Endothelial cell of umbilical vein (primary cell): Measurements from ENCODE around the gene TXK. TPM values are rescaled to one million over a fixed set of nuclear protein-coding genes. Genes with fewer than 3 reads are reported as not detected.

Source experiments
- BruUV-seq: library from RNA; stranded (reverse); fragments of 400-500 nt; replicated peaks from 2 replicates; lab custom pipeline; 2021; lab: Mats Ljungman, UMichigan
- CTCF ChIA-PET: fragments of 300-600, 350-600 bp; sonication (Branson Sonifier 250); formaldehyde crosslinking; loops from one replicate; lab custom pipeline; 2021; ENCODE audit warnings: antibody characterized with exemption, inconsistent platforms; lab: Charles Lee
- POLR2A ChIA-PET: fragments of 300-600, 350-600 bp; sonication (Branson Sonifier 250); formaldehyde crosslinking; loops from one replicate; lab custom pipeline; 2021; ENCODE audit warnings: antibody characterized with exemption, inconsistent platforms; lab: Charles Lee
- DNase-seq: peaks from one replicate; pipeline ENCODE4 v3.0.0-alpha.2; 2011; ENCODE audit warnings: low read depth, low spot score
- FAIRE-seq: peaks from 2 replicates; lab custom pipeline; 2011; peaks lifted over from hg19 to GRCh38; lab: Jason Lieb, UNC
- H2AFZ ChIP-seq: 2 replicates; pipeline ENCODE4 v1.6.0; 2012; ENCODE audit warnings: low read depth, low read length, control low read depth, inconsistent platforms
- H3K27ac ChIP-seq: 2 replicates; pipeline ENCODE4 v1.5.1; 2011; ENCODE audit warnings: low read depth, mild to moderate bottlenecking, control low read depth, low read length, moderate library complexity; ENCODE audit not compliant: insufficient read depth
- H3K27me3 ChIP-seq, 2 experiments: 2 replicates each; pipeline versions ENCODE4 v1.6.0 to v1.6.1; 2011; ENCODE audit warnings: low read length in 2 of 2, mixed read lengths in 1 of 2; ENCODE audit not compliant: control insufficient read depth in 2 of 2, insufficient read depth in 2 of 2
- H3K36me3 ChIP-seq, 2 experiments: 2 replicates in 1 of 2; 3 replicates in 1 of 2; pipeline ENCODE4 v1.5.1; 2011; ENCODE audit warnings: low read length in 2 of 2, mild to moderate bottlenecking in 1 of 2, moderate library complexity in 1 of 2; ENCODE audit not compliant: control insufficient read depth in 2 of 2, insufficient read depth in 2 of 2; ENCODE audit errors: extremely low read depth in 1 of 2
- H3K4me1 ChIP-seq: 3 replicates; pipeline ENCODE4 v1.5.1; 2011; ENCODE audit warnings: mild to moderate bottlenecking, low read length; ENCODE audit not compliant: control insufficient read depth, insufficient read depth; ENCODE audit errors: extremely low read depth
- H3K4me2 ChIP-seq: 2 replicates; pipeline ENCODE4 v1.6.1; 2011; ENCODE audit warnings: low read length, control low read depth, mixed read lengths; ENCODE audit not compliant: insufficient read depth
- H3K4me3 ChIP-seq, 3 experiments: fragments of 200-600 bp in 1 of 3; sonication (generic), shearing (Covaris generic) in 1 of 3; replicated peaks in 1 of 3; 2 replicates each; pipeline ENCODE4 v1.5.1; 2011 to 2016; ENCODE audit warnings: control low read depth in 3 of 3, low read length in 3 of 3, mild to moderate bottlenecking in 2 of 3, inconsistent platforms in 1 of 3, low read depth in 1 of 3, moderate library complexity in 1 of 3; ENCODE audit not compliant: insufficient read depth in 1 of 3
- H3K79me2 ChIP-seq: 2 replicates; pipeline ENCODE4 v1.6.0; 2012; ENCODE audit warnings: low read length, inconsistent platforms; ENCODE audit not compliant: control insufficient read depth, insufficient read depth
- H3K9ac ChIP-seq: replicated peaks from 2 replicates; pipeline ENCODE3; 2011; ENCODE audit warnings: low read length, control low read depth; ENCODE audit not compliant: insufficient read depth; ENCODE audit errors: extremely low read depth
- H3K9me1 ChIP-seq: replicated peaks from 3 replicates; pipeline ENCODE4 v1.6.0; 2011; ENCODE audit warnings: mild to moderate bottlenecking, low read length; ENCODE audit not compliant: control insufficient read depth, insufficient read depth; ENCODE audit errors: extremely low read depth
- H3K9me3 ChIP-seq: replicated peaks from 2 replicates; pipeline ENCODE4 v1.5.1; 2012; ENCODE audit warnings: low read length, inconsistent platforms; ENCODE audit not compliant: control insufficient read depth, insufficient read depth
- H4K20me1 ChIP-seq: replicated peaks from 2 replicates; pipeline ENCODE3; 2011; ENCODE audit warnings: mild to moderate bottlenecking, low read length; ENCODE audit not compliant: control insufficient read depth, insufficient read depth; ENCODE audit errors: extremely low read depth
- EZH2 ChIP-seq: IDR thresholded peaks from 2 replicates; pipeline ENCODE4 v1.6.1; 2012; ENCODE audit warnings: borderline replicate concordance, low read depth, mild to moderate bottlenecking, moderate library complexity, low read length, inconsistent platforms; ENCODE audit not compliant: severe bottlenecking
- FOS ChIP-seq: IDR thresholded peaks from 2 replicates; pipeline ENCODE4 v1.6.1; 2011; ENCODE audit warnings: mild to moderate bottlenecking, low read length, moderate library complexity, borderline replicate concordance; ENCODE audit not compliant: insufficient read depth
- GATA2 ChIP-seq: IDR thresholded peaks from 2 replicates; pipeline ENCODE4 v1.7.0; 2011; ENCODE audit warnings: low read depth, mild to moderate bottlenecking, moderate library complexity, mixed read lengths, low read length; ENCODE audit not compliant: insufficient read length, insufficient read depth
- JUN ChIP-seq: IDR thresholded peaks from 2 replicates; pipeline ENCODE4 v1.6.1; 2011; ENCODE audit warnings: borderline replicate concordance, low read depth; ENCODE audit not compliant: insufficient read length, insufficient read depth
- POLR2A ChIP-seq: IDR thresholded peaks from 2 replicates; pipeline ENCODE4 v1.6.1; 2012; ENCODE audit warnings: low read depth, mild to moderate bottlenecking, control low read depth, low read length
- dilution Hi-C: fragments of 300-500 bp; cut with MboI; formaldehyde crosslinking; loops from one replicate; pipeline ENCODE4 v1.15.0; 2019; ENCODE audit warnings: low sequenced_read_pairs; ENCODE audit not compliant: extremely low pct_ligation_motif_present
- intact Hi-C: fragments of 100-400 bp; cut with micrococcal nuclease; formaldehyde crosslinking; loops from one replicate; pipeline ENCODE4 v1.10.0; 2022
- polyA plus RNA-seq, 4 experiments: library from polyadenylated mRNA; depleted of rRNA in 3 of 4; stranded (reverse) in 3 of 4; unstranded in 1 of 4; fragments of >200 nt; gene quantifications; 2 replicates each; pipeline versions ENCODE4 v1.2.1 to v1.2.3, GENCODE V29; 2011 to 2012; ENCODE audit warnings: missing spikeins in 1 of 4
- total RNA-seq: library from RNA; stranded (reverse); gene quantifications from 2 replicates; pipeline ENCODE4 v1.2.3, GENCODE V29; 2021
- TF ChIP-seq, protein P1 (sequence below), 2 donors: IDR thresholded peaks; 1 replicate in 1 of 2; 2 replicates in 1 of 2; pipeline ENCODE4 v1.5.1; 2011; ENCODE audit warnings: low read length in 2 of 2, mild to moderate bottlenecking in 2 of 2, moderate library complexity in 2 of 2, control low read depth in 1 of 2, inconsistent platforms in 1 of 2, low read depth in 1 of 2; ENCODE audit not compliant: insufficient read depth in 1 of 2; ENCODE audit errors: extremely low read depth in 1 of 2

Gene TXK
- total and polyA plus RNA-seq, 2 donors (not counting 3 experiments of a cell fraction or from before 2014, with no cell fraction given): 0.26 to 0.97 TPM

DNA sequence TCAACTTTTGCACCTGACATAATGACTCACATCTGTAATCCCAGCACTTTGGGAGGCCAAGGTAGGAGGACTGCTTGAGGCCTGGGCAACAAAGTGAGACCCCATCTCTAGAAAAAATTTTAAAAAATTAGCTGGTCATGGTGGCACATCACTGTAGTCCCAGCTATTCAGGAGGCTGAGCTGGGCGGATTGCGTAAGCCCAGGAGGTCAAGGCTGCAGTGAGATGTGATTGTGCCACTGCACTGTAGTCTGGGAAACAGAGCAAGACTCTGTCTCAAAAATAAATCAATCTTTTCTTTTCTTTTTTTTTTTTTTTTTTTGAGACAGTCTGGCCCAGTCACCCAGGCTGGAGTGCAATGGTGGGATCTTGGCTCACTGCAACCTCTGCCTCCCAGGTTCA lies 65.0 kb downstream of the TXK start:
- Histone ChIP-seq H3K36me3 (no peaks in the 10 kb centered on the region), H3K4me1 (no peaks in the 10 kb centered on the region), H3K27ac (no peak overlapping the region), H4K20me1 (no peaks in the 10 kb centered on the region), H3K79me2 (no peaks in the 10 kb centered on the region), H3K4me3 (no peak overlapping the region), H3K9me1 (no peaks in the 10 kb centered on the region), H2AFZ (no peak overlapping the region), H3K9me3 (no peaks in the 10 kb centered on the region), H3K9ac (no peak overlapping the region), H3K4me2 (no peak overlapping the region), H3K27me3 (no peaks in the 10 kb centered on the region)
- POLR2A ChIA-PET: no interaction called here
- DNase-seq: no peak
- FAIRE-seq: no peak
- no TSS peak for BruUV-seq
- intact Hi-C loops (no loop called here), dilution Hi-C loops (no loop called here)
- TF ChIP-seq FOS (no peak), EZH2 (no peak), JUN (no peak), POLR2A (no peak), GATA2 (no peak)
- TF ChIP-seq, protein P1, sequence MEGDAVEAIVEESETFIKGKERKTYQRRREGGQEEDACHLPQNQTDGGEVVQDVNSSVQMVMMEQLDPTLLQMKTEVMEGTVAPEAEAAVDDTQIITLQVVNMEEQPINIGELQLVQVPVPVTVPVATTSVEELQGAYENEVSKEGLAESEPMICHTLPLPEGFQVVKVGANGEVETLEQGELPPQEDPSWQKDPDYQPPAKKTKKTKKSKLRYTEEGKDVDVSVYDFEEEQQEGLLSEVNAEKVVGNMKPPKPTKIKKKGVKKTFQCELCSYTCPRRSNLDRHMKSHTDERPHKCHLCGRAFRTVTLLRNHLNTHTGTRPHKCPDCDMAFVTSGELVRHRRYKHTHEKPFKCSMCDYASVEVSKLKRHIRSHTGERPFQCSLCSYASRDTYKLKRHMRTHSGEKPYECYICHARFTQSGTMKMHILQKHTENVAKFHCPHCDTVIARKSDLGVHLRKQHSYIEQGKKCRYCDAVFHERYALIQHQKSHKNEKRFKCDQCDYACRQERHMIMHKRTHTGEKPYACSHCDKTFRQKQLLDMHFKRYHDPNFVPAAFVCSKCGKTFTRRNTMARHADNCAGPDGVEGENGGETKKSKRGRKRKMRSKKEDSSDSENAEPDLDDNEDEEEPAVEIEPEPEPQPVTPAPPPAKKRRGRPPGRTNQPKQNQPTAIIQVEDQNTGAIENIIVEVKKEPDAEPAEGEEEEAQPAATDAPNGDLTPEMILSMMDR (IDR thresholded peaks at IDR 0.05; ENCODE audit: extremely low read depth in 1 of 2, insufficient read depth in 1 of 2, low read depth in 1 of 2, low read length in 2 of 2): no peak
- CTCF ChIA-PET: interaction anchor here (1.8 kb wide), 1 partner anchor 19 kb away, joined by 5 read pairs; no protein-coding TSS in a partner anchor

DNA sequence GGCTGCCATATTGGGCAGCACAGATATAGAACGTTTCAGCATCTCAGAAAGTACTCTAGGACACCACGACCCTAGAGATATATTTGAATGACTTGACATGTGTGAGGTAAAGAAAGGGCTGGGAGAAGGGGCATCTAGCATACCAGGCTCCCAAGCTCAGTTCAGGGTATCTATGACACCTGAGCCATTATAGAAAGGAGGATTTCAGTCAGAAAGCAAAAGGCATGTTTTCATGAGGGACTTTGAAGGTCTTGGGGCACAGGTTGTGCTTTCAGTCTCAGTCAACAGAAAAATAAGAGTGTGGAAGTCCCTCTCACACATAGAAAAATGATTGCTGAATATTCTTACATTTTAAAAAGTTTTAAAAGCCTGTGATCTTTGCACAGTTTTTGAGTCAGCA lies 65.9 kb downstream of the TXK start:
- intact Hi-C loops (no loop called here), dilution Hi-C loops (no loop called here)
- no peaks in the 10 kb centered on the region for H3K4me1 ChIP-seq
- H3K9me1 ChIP-seq: no peaks in the 10 kb centered on the region
- H3K9ac ChIP-seq: no peak overlapping the region
- H3K36me3 ChIP-seq: no peaks in the 10 kb centered on the region
- CTCF ChIA-PET: interaction anchor here (1.8 kb wide), 1 partner anchor 18 kb away, joined by 5 read pairs; no protein-coding TSS in a partner anchor
- no peaks in the 10 kb centered on the region for H4K20me1 ChIP-seq
- no peak for FAIRE-seq
- no peak overlapping the region for H3K27ac ChIP-seq
- no peaks in the 10 kb centered on the region for H3K9me3 ChIP-seq
- no peak overlapping the region for H3K4me3 ChIP-seq
- DNase-seq: no peak
- no peak for TF ChIP-seq EZH2
- BruUV-seq: no TSS peak
- POLR2A ChIA-PET: no interaction called here
- no peaks in the 10 kb centered on the region for H3K79me2 ChIP-seq
- no peak overlapping the region for H3K4me2 ChIP-seq
- H2AFZ ChIP-seq: no peak overlapping the region
- H3K27me3 ChIP-seq: no peaks in the 10 kb centered on the region
